HAP-1 (cell line): ENCODE results near the gene ST3GAL3.

Experiments
- DNase-seq, 2 experiments: peaks; one replicate each; pipeline ENCODE4 v3.0.0-alpha.2; 2016 to 2020; ENCODE audit warnings: low spot score in 2 of 2
- H3K27me3 ChIP-seq: fragments of 250-450 bp; sonication (Bioruptor Pico); 2 replicates; pipeline ENCODE4 v1.5.1; 2020; ENCODE audit warnings: low read depth, mild to moderate bottlenecking, moderate library complexity
- H3K36me3 ChIP-seq: fragments of 250-450 bp; sonication (Bioruptor Pico); replicated peaks from 2 replicates; pipeline ENCODE4 v1.5.1; 2020; ENCODE audit warnings: mild to moderate bottlenecking
- H3K4me1 ChIP-seq: fragments of 250-450 bp; sonication (Bioruptor Pico); 2 replicates; pipeline ENCODE4 v1.5.1; 2020; ENCODE audit warnings: mild to moderate bottlenecking
- H3K4me3 ChIP-seq: fragments of 250-450 bp; sonication (Bioruptor Pico); 2 replicates; pipeline ENCODE4 v1.5.1; 2020; ENCODE audit warnings: mild to moderate bottlenecking, moderate library complexity
- H3K9me3 ChIP-seq: fragments of 250-450 bp; sonication (Bioruptor Pico); 2 replicates; pipeline ENCODE4 v1.5.1; 2020; ENCODE audit warnings: mild to moderate bottlenecking, moderate library complexity
- in situ Hi-C: fragments of 300-500 bp; cut with MboI; formaldehyde crosslinking; loops from 3 replicates; pipeline ENCODE4 v1.14.3; 2020; ENCODE audit warnings: low sequenced_read_pairs, inconsistent platforms, mixed read lengths

Gene ST3GAL3

DNA sequence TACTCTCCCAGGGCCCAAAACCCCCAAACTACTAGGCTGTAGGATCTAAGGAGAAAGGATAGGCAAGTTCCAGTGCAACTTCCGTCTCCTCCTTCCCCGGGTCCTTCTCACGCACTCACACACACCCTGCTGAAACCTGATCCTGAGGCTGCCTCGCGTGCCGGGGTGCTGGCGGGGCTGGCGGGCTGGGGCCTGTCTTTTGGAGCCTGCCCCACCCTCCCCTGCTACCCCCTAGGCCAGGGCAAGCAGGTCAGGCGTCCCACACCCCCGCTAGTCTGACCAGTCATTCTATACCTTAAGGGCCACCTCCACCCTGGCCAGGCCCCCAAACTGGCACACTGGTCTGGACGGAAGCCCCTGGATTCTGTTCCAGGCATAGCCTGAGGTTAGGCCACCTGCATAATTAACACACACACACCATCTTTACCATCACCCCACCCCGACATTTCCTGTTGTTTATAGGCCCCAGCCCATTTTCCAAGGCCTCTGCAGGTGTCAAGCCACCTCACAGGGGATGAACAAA is 178.0 kb downstream of the ST3GAL3 start:
- no peaks in the 10 kb centered on the region for H3K4me1 ChIP-seq
- H3K9me3 ChIP-seq, result no peaks in the 10 kb centered on the region
- H3K4me3 ChIP-seq, result no peak overlapping the region
- DNase-seq, result peak in 1 of 2 experiments; percentile 15
- in situ Hi-C loops, result no loop called here
- H3K36me3 ChIP-seq, result no peaks in the 10 kb centered on the region
- H3K27me3 ChIP-seq, result no peaks in the 10 kb centered on the region

- H3K27me3 ChIP-seq, result no peaks in the 10 kb centered on the region
- no peaks in the 10 kb centered on the region for H3K9me3 ChIP-seq
- H3K4me3 ChIP-seq, result no peak overlapping the region
- no peaks in the 10 kb centered on the region for H3K36me3 ChIP-seq
- in situ Hi-C loops, result no loop called here
- no peak for DNase-seq
- H3K4me1 ChIP-seq, result no peaks in the 10 kb centered on the region
These were observed 180.4 kb downstream of the ST3GAL3 start for GRCh38 chr1:43887748-43888147.

GRCh38 chr1:43890815-43891214 is 183.5 kb downstream of the ST3GAL3 start:
- Histone ChIP-seq H3K9me3 (no peaks in the 10 kb centered on the region), H3K4me1 (no peaks in the 10 kb centered on the region), H3K4me3 (no peak overlapping the region), H3K27me3 (no peaks in the 10 kb centered on the region), H3K36me3 (no peaks in the 10 kb centered on the region)
- DNase-seq, result no peak
- in situ Hi-C loops, result no loop called here

GRCh38 chr1:43893006-43893405 is 185.7 kb downstream of the ST3GAL3 start:
- Histone ChIP-seq H3K4me1 (no peaks in the 10 kb centered on the region), H3K4me3 (no peak overlapping the region), H3K36me3 (no peaks in the 10 kb centered on the region), H3K9me3 (no peaks in the 10 kb centered on the region), H3K27me3 (no peaks in the 10 kb centered on the region)
- no peak for DNase-seq
- in situ Hi-C loops, result no loop called here

DNA sequence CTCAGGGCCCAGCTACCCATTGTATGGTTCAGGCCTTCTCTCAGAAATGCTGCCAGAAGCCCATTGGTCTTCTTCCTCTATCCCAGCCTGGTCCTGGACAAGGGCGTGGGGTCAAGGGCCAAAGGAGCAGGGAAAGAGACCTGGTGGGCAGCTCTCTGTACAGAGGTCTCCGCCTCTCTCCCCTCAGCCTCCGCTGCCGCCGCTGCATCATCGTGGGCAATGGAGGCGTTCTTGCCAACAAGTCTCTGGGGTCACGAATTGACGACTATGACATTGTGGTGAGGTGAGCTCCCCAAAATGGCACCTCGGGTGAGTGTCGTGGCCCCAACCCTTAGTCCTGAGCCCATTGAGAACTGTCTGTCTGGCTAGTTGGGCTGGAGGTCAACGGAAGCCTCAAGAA is 191.6 kb downstream of the ST3GAL3 start:
- no peaks in the 10 kb centered on the region for H3K9me3 ChIP-seq
- H3K4me1 ChIP-seq, result no peaks in the 10 kb centered on the region
- in situ Hi-C loops, result no loop called here
- no peak for DNase-seq
- H3K27me3 ChIP-seq, result no peaks in the 10 kb centered on the region
- no peaks in the 10 kb centered on the region for H3K36me3 ChIP-seq
- no peak overlapping the region for H3K4me3 ChIP-seq

- H3K4me1 ChIP-seq, result no peaks in the 10 kb centered on the region
- H3K4me3 ChIP-seq, result no peak overlapping the region
- no peaks in the 10 kb centered on the region for H3K9me3 ChIP-seq
- H3K27me3 ChIP-seq, result no peaks in the 10 kb centered on the region
- in situ Hi-C loops, result no loop called here
- H3K36me3 ChIP-seq, result no peaks in the 10 kb centered on the region
- no peak for DNase-seq
These were observed 193.1 kb downstream of the ST3GAL3 start for GRCh38 chr1:43900386-43900785.

DNA sequence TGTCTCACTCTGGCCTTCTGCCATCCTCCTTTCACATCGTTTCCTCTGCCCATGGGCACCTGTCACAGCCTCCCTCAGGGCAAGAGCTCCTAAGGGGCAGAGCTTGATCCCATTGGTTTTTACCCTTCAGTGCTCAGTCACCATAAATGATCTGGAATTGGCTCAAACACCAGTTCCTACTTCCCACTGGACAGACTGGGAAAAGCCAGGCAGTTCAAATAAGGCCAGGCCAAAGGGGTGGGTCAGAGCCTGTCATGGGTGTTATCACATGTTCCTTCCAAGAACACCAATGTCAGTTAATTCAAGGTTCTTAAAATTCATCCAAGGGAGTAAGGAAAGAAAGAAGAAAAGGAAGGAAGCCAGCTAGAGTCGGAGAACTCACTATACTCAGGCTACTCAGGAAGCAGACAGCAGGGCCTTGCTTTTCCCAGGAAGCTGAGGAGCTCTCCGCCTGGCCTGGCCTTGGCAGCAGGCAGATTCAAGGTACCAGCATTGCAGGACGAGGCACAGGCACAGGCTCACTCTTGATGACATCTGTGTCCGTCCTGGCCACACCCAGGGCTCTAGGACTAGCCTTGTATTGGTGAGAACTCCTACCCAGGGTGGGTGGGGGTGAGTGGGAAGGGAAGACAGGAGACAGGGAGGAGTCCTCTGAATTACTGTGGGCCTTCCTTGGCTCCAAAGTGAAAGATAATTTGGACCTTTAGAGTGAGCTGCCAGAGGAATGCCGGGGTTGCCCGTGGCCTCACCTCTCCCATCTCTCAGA is 194.0 kb downstream of the ST3GAL3 start:
- Histone ChIP-seq H3K27me3 (no peaks in the 10 kb centered on the region), H3K36me3 (no peaks in the 10 kb centered on the region), H3K4me1 (no peaks in the 10 kb centered on the region), H3K9me3 (no peaks in the 10 kb centered on the region), H3K4me3 (no peak overlapping the region)
- in situ Hi-C loops, result no loop called here
- DNase-seq, result no peak

DNA sequence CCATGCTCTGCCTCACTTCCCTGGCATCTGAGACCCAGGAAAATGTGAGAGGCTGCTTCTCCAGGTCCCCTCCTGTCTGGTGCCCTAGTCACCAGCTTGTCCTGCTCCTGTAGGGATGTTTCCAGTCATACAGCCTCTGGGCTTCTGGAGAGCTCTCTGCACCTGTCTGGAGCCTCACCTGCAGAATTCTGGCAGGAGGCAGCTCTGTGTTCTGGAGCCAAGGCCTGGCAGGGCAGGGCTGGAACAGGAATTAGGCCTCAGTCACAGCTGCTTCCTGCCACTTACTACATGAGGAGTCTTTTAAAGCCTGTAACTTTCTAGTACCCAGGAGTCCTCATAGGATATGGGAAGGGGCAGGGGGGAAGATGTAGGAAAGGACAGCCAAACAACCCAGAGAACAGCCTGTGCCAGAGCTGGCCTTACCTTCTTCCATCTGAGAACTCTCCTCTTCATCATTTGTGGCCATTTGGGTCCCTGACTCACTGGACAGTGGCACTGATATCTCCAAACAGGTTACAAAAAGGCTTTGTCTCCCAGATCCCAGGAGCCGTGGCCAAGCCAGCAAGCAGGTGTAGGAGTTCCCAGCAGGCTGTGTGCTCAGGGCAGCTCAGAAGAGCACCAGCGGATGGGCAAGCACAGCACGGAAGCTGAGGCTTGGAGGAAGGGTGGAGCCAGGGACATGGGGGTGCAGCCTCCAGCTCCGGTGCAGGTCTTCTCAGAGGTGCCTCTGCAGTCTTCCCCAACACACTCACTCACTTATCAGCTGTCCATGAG is 194.9 kb downstream of the ST3GAL3 start:
- H3K27me3 ChIP-seq, result no peaks in the 10 kb centered on the region
- in situ Hi-C loops, result no loop called here
- no peak for DNase-seq
- H3K4me1 ChIP-seq, result no peaks in the 10 kb centered on the region
- H3K36me3 ChIP-seq, result no peaks in the 10 kb centered on the region
- H3K4me3 ChIP-seq, result no peak overlapping the region
- H3K9me3 ChIP-seq, result no peaks in the 10 kb centered on the region

DNA sequence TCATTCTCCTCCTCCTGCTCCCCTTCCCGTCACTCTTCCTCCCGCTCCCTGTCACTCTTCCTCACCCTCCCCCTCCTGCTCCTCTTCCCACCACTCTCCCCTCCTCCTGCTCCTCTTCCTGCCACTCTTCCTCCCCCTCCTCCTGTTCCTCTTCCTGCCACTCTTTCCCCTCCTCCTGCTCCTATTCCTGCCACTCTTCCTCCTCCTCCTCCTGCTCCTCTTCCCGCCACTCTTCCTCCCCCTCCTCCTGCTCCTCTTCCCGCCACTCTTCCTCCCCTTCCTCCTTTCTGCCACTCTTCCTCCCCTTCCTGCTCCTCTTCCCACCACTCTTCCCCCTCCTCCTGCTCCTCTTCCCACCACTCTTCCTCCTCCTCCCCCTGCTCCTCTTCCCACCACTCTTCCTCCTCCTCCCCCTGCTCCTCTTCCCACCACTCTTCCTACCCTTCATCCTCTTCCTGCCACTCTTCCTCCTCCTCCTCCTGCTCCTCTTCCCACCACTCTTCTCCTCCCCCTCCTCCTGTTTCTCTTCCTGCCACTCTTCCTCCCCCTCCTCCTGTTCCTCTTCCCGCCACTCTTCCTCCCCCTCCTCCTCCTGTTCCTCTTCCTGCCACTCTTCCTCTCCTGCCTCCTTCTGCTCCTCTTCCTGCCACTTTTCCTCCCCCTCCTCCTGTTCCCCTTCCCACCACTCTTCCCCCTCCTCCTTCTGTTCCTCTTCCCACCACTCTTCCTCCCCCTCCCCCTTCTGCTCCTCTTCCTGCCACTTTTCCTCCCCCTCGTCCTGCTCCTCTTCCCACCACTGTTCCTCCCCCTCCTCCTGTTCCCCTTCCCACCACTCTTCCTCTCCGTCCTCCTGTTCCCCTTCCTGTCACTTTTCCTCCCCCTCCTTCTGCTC is 197.6 kb downstream of the ST3GAL3 start:
- Histone ChIP-seq H3K9me3 (no peaks in the 10 kb centered on the region), H3K36me3 (no peaks in the 10 kb centered on the region), H3K27me3 (no peaks in the 10 kb centered on the region), H3K4me3 (no peak overlapping the region), H3K4me1 (no peaks in the 10 kb centered on the region)
- in situ Hi-C loops, result no loop called here
- DNase-seq, result no peak

GRCh38 chr1:43908226-43908625 is 200.9 kb downstream of the ST3GAL3 start:
- Histone ChIP-seq H3K4me3 (no peak overlapping the region), H3K27me3 (no peaks in the 10 kb centered on the region), H3K36me3 (no peaks in the 10 kb centered on the region), H3K9me3 (no peaks in the 10 kb centered on the region), H3K4me1 (peaks cover 6% of the 10 kb centered on the region)
- in situ Hi-C loops, result no loop called here
- DNase-seq, result no peak

- Histone ChIP-seq H3K4me3 (no peak overlapping the region), H3K4me1 (peaks cover 6% of the 10 kb centered on the region), H3K36me3 (no peaks in the 10 kb centered on the region), H3K9me3 (no peaks in the 10 kb centered on the region), H3K27me3 (no peaks in the 10 kb centered on the region)
- no peak for DNase-seq
- in situ Hi-C loops, result no loop called here
These were observed 201.5 kb downstream of the ST3GAL3 start for GRCh38 chr1:43908858-43909257.

DNA sequence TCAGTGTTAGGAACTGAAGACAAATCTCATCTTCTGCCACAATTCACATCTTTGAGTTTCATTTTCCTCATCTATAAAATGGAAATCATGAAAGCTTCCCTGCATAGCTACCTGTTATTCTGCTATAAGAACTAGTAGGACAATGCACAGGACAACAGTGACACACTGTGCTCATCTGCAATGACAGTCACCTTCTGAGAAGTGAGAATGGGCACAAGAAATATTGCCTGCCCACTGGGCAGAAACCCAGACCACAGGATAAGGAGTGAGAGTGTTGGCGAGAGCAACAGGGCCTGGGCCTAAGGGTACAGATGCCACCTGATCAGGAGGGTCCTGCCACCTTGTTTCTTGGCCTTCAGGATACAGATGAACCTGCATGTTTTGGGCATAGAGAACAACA is 203.0 kb downstream of the ST3GAL3 start:
- H3K36me3 ChIP-seq, result no peaks in the 10 kb centered on the region
- in situ Hi-C loops, result no loop called here
- no peak for DNase-seq
- no peak overlapping the region for H3K4me3 ChIP-seq
- peaks cover 6% of the 10 kb centered on the region for H3K4me1 ChIP-seq
- no peaks in the 10 kb centered on the region for H3K9me3 ChIP-seq
- no peaks in the 10 kb centered on the region for H3K27me3 ChIP-seq

DNA sequence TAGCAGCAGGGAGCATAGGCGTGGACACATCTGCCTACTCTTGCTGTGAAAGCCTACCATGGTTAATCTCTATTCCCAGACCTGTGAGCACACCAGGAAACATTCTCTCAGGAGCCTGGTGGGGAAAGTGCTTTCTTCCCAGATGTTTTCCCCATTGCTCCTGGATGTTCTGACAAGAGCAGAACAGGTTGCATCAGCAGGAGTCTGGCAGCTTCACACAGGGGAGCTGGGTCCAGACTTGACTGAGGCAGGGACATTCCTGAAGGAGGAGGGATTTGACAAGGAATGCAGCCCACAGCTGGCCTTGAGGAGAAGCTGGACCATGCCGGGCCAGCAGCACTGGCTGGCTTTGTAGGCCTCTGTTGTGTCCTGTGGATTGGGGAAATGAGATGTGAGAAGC is 205.3 kb downstream of the ST3GAL3 start:
- Histone ChIP-seq H3K27me3 (no peaks in the 10 kb centered on the region), H3K9me3 (no peaks in the 10 kb centered on the region), H3K36me3 (no peaks in the 10 kb centered on the region), H3K4me1 (peaks cover 6% of the 10 kb centered on the region), H3K4me3 (no peak overlapping the region)
- DNase-seq, result no peak
- in situ Hi-C loops, result no loop called here
